Activated naive CD8-positive, alpha-beta T cell treated with anti-CD3 and anti-CD28 coated beads for 36 hours (primary cell): ENCODE measurements around the gene MVD. TPM values are rescaled to one million over a fixed set of nuclear protein-coding genes. Genes with fewer than 3 reads are reported as not detected.
A peak's percentile ranks its signal among the peaks of the same experiment; 100 is the strongest.

Experiments
- DNase-seq: peaks from one replicate; pipeline ENCODE4 v3.0.0; 2021
- H3K27ac Mint-ChIP-seq: one replicate; pipeline ENCODE4 v1.8.0; 2022; ENCODE audit warnings: mild to moderate bottlenecking, moderate library complexity, mixed read lengths
- H3K27me3 Mint-ChIP-seq: one replicate; pipeline ENCODE4 v1.8.0; 2022; ENCODE audit warnings: mild to moderate bottlenecking, mixed read lengths
- H3K36me3 Mint-ChIP-seq: one replicate; pipeline ENCODE4 v1.8.0; 2021; ENCODE audit warnings: mild to moderate bottlenecking, mixed read lengths
- H3K4me1 Mint-ChIP-seq: one replicate; pipeline ENCODE4 v1.8.0; 2021; ENCODE audit warnings: mixed read lengths
- H3K4me3 Mint-ChIP-seq: one replicate; pipeline ENCODE4 v1.8.0; 2022; ENCODE audit warnings: mild to moderate bottlenecking, moderate library complexity, mixed read lengths
- H3K9me3 Mint-ChIP-seq: one replicate; pipeline ENCODE4 v1.8.0; 2022; ENCODE audit warnings: mixed read lengths
- total RNA-seq, 2 experiments: library from RNA; stranded (reverse); gene quantifications; one replicate each; pipeline ENCODE4 v1.2.3, GENCODE V29; 2021

The MVD gene
- total RNA-seq, 2 experiments from 2014 or later: 53.3 to 56.6 TPM

- Mint-ChIP-seq H3K27ac (no peak overlapping the region), H3K27me3 (no peaks in the 10 kb centered on the region), H3K4me1 (peaks cover 10% of the 10 kb centered on the region), H3K9me3 (no peaks in the 10 kb centered on the region), H3K36me3 (peaks cover 8% of the 10 kb centered on the region), H3K4me3 (no peak overlapping the region)
- DNase-seq: no peak
These were observed 38.4 kb downstream of the MVD start for GRCh38 chr16:88624481-88624880.

GRCh38 chr16:88623858-88624257, 39.0 kb downstream of the MVD start:
- Mint-ChIP-seq H3K27me3 (no peaks in the 10 kb centered on the region), H3K4me3 (no peak overlapping the region), H3K4me1 (peaks cover 16% of the 10 kb centered on the region), H3K27ac (no peak overlapping the region), H3K36me3 (peaks cover 12% of the 10 kb centered on the region), H3K9me3 (no peaks in the 10 kb centered on the region)
- DNase-seq: no peak

GRCh38 chr16:88622866-88623265, 40.0 kb downstream of the MVD start:
- Mint-ChIP-seq H3K4me1 (peaks cover 20% of the 10 kb centered on the region), H3K27ac (no peak overlapping the region), H3K27me3 (no peaks in the 10 kb centered on the region), H3K9me3 (no peaks in the 10 kb centered on the region), H3K36me3 (peaks cover 12% of the 10 kb centered on the region), H3K4me3 (no peak overlapping the region)
- no peak for DNase-seq

- no peak overlapping the region for H3K27ac Mint-ChIP-seq
- no peak overlapping the region for H3K4me3 Mint-ChIP-seq
- peaks cover 12% of the 10 kb centered on the region for H3K36me3 Mint-ChIP-seq
- H3K4me1 Mint-ChIP-seq: peaks cover 20% of the 10 kb centered on the region
- H3K27me3 Mint-ChIP-seq: no peaks in the 10 kb centered on the region
- H3K9me3 Mint-ChIP-seq: no peaks in the 10 kb centered on the region
- no peak for DNase-seq
These were observed 40.8 kb downstream of the MVD start for GRCh38 chr16:88622125-88622524.

GRCh38 chr16:88619859-88620815, 42.8 kb downstream of the MVD start:
- no peaks in the 10 kb centered on the region for H3K27me3 Mint-ChIP-seq
- H3K36me3 Mint-ChIP-seq: peaks cover 11% of the 10 kb centered on the region
- peak; percentile 46 for DNase-seq
- H3K27ac Mint-ChIP-seq: peak overlapping the region; percentile 71
- no peaks in the 10 kb centered on the region for H3K9me3 Mint-ChIP-seq
- H3K4me1 Mint-ChIP-seq: peaks cover 20% of the 10 kb centered on the region
- no peak overlapping the region for H3K4me3 Mint-ChIP-seq

- Mint-ChIP-seq H3K4me1 (peaks cover 20% of the 10 kb centered on the region), H3K9me3 (no peaks in the 10 kb centered on the region), H3K4me3 (no peak overlapping the region), H3K27ac (peak overlapping the region; percentile 54), H3K36me3 (peaks cover 13% of the 10 kb centered on the region), H3K27me3 (no peaks in the 10 kb centered on the region)
- no peak for DNase-seq
These were observed 43.8 kb downstream of the MVD start for GRCh38 chr16:88618956-88619667.

GRCh38 chr16:88618182-88618955, 44.5 kb downstream of the MVD start:
- H3K9me3 Mint-ChIP-seq: no peaks in the 10 kb centered on the region
- peaks cover 14% of the 10 kb centered on the region for H3K36me3 Mint-ChIP-seq
- no peak for DNase-seq
- H3K27me3 Mint-ChIP-seq: no peaks in the 10 kb centered on the region
- no peak overlapping the region for H3K4me3 Mint-ChIP-seq
- peaks cover 20% of the 10 kb centered on the region for H3K4me1 Mint-ChIP-seq
- H3K27ac Mint-ChIP-seq: peak overlapping the region; percentile 11

- Mint-ChIP-seq H3K4me1 (peaks cover 20% of the 10 kb centered on the region), H3K27me3 (no peaks in the 10 kb centered on the region), H3K27ac (no peak overlapping the region), H3K9me3 (no peaks in the 10 kb centered on the region), H3K36me3 (peaks cover 11% of the 10 kb centered on the region), H3K4me3 (no peak overlapping the region)
- no peak for DNase-seq
These were observed 45.4 kb downstream of the MVD start for GRCh38 chr16:88617268-88618031.

GRCh38 chr16:88616736-88617135, 46.2 kb downstream of the MVD start:
- Mint-ChIP-seq H3K27me3 (no peaks in the 10 kb centered on the region), H3K27ac (no peak overlapping the region), H3K4me1 (peaks cover 20% of the 10 kb centered on the region), H3K36me3 (peaks cover 11% of the 10 kb centered on the region), H3K9me3 (no peaks in the 10 kb centered on the region), H3K4me3 (no peak overlapping the region)
- DNase-seq: no peak

- H3K27ac Mint-ChIP-seq: no peak overlapping the region
- DNase-seq: no peak
- no peak overlapping the region for H3K4me3 Mint-ChIP-seq
- H3K36me3 Mint-ChIP-seq: peaks cover 11% of the 10 kb centered on the region
- peaks cover 20% of the 10 kb centered on the region for H3K4me1 Mint-ChIP-seq
- H3K27me3 Mint-ChIP-seq: no peaks in the 10 kb centered on the region
- H3K9me3 Mint-ChIP-seq: no peaks in the 10 kb centered on the region
These were observed 46.6 kb downstream of the MVD start for GRCh38 chr16:88616320-88616719.

- Mint-ChIP-seq H3K4me3 (no peak overlapping the region), H3K27ac (no peak overlapping the region), H3K27me3 (no peaks in the 10 kb centered on the region), H3K36me3 (peaks cover 15% of the 10 kb centered on the region), H3K4me1 (peaks cover 15% of the 10 kb centered on the region), H3K9me3 (no peaks in the 10 kb centered on the region)
- DNase-seq: no peak
These were observed 47.9 kb downstream of the MVD start for GRCh38 chr16:88614818-88615580.

GRCh38 chr16:88613911-88614817, 48.7 kb downstream of the MVD start:
- DNase-seq: no peak
- Mint-ChIP-seq H3K4me1 (peaks cover 7% of the 10 kb centered on the region), H3K27ac (no peak overlapping the region), H3K4me3 (no peak overlapping the region), H3K9me3 (no peaks in the 10 kb centered on the region), H3K27me3 (no peaks in the 10 kb centered on the region), H3K36me3 (peaks cover 17% of the 10 kb centered on the region)

- Mint-ChIP-seq H3K27me3 (no peaks in the 10 kb centered on the region), H3K9me3 (no peaks in the 10 kb centered on the region), H3K27ac (no peak overlapping the region), H3K4me1 (no peaks in the 10 kb centered on the region), H3K4me3 (no peak overlapping the region), H3K36me3 (peaks cover 16% of the 10 kb centered on the region)
- DNase-seq: no peak
These were observed 49.6 kb downstream of the MVD start for GRCh38 chr16:88613293-88613692.
